HCT116 (cell line): ENCODE measurements around the gene NR2F1-AS1. TPM values are rescaled to one million over a fixed set of nuclear protein-coding genes. Genes with fewer than 3 reads are reported as not detected.

Experiments
- ATAC-seq: fragments of 200-7000 bp; cut with Tn5 transposase; 2 replicates; pipeline ENCODE4 v1.9.1; 2020; ENCODE audit warnings: mild to moderate bottlenecking, moderate library complexity
- BruUV-seq: library from RNA; stranded (reverse); fragments of 400-500 nt; replicated peaks from 2 replicates; lab custom pipeline; 2021; lab: Mats Ljungman, UMichigan
- CTCF ChIA-PET: fragments of 300-600 bp; sonication (Branson Sonifier 250); formaldehyde crosslinking; loops from one replicate; lab custom pipeline; 2021; ENCODE audit warnings: antibody characterized with exemption; lab: Charles Lee
- POLR2A ChIA-PET: fragments of 300-600, 350-600 bp; sonication (Branson Sonifier 250); formaldehyde crosslinking; loops from one replicate; lab custom pipeline; 2021; ENCODE audit warnings: antibody characterized with exemption; lab: Charles Lee
- RAD21 ChIA-PET, 2 experiments: fragments of 300-600 bp; sonication (Branson Sonifier 250); formaldehyde crosslinking; loops; one replicate each; lab custom pipeline; 2023; ENCODE audit warnings: low total read pairs in 2 of 2; ENCODE audit not compliant: uncharacterized antibody in 2 of 2, unreplicated experiment in 2 of 2, low non-redundant PET in 1 of 2; lab: Charles Lee
- DNase-seq: peaks from one replicate; pipeline ENCODE4 v3.0.0-alpha.2; 2010; ENCODE audit warnings: low read depth, low spot score
- H2AFZ ChIP-seq: fragments of 200-600 bp; shearing (Covaris generic), sonication (generic); 2 replicates; pipeline ENCODE4 v1.6.1; 2017; ENCODE audit warnings: low read depth, mixed run types, mixed read lengths, antibody characterized with exemption, low read length; ENCODE audit not compliant: poor library complexity, severe bottlenecking
- H3K27ac ChIP-seq: 2 replicates; pipeline ENCODE4 v1.5.1; 2012; ENCODE audit warnings: low read depth, low read length
- H3K27me3 ChIP-seq: fragments of 200-600 bp; sonication (generic); 2 replicates; pipeline ENCODE4 v1.6.1; 2016; ENCODE audit warnings: mixed run types, low read length, mixed read lengths; ENCODE audit not compliant: insufficient read depth
- H3K36me3 ChIP-seq, 2 experiments: fragments of 200-500 bp in 1 of 2; fragments of 200-600 bp in 1 of 2; sonication (Bioruptor generic) in 1 of 2; sonication (generic) in 1 of 2; 2 replicates each; pipeline versions ENCODE4 v1.5.1 to v1.6.1; 2014 to 2016; ENCODE audit warnings: low read length in 2 of 2, inconsistent platforms in 1 of 2, mixed read lengths in 1 of 2, mixed run types in 1 of 2; ENCODE audit not compliant: insufficient read depth in 2 of 2, control insufficient read depth in 1 of 2
- H3K4me1 ChIP-seq, 2 experiments: fragments of 200-600 bp in 1 of 2; sonication (generic) in 1 of 2; 2 replicates each; pipeline versions ENCODE4 v1.5.1 to v1.6.1; 2012 to 2017; ENCODE audit warnings: low read length in 2 of 2, inconsistent platforms in 1 of 2, mild to moderate bottlenecking in 1 of 2, mixed read lengths in 1 of 2, mixed run types in 1 of 2, moderate library complexity in 1 of 2; ENCODE audit not compliant: insufficient read depth in 2 of 2, control insufficient read depth in 1 of 2
- H3K4me2 ChIP-seq: fragments of 200-600 bp; sonication (generic); 2 replicates; pipeline ENCODE4 v1.6.1; 2017; ENCODE audit warnings: mixed run types, low read length, mixed read lengths
- H3K4me3 ChIP-seq, 2 experiments: fragments of 200-600 bp in 1 of 2; sonication (generic) in 1 of 2; replicated peaks in 1 of 2; 2 replicates each; pipeline ENCODE4 v1.5.1; 2011 to 2016; ENCODE audit warnings: low read length in 2 of 2, control low read depth in 1 of 2, low read depth in 1 of 2, mild to moderate bottlenecking in 1 of 2, mixed read lengths in 1 of 2, mixed run types in 1 of 2
- H3K79me2 ChIP-seq: fragments of 200-600 bp; sonication (generic); 2 replicates; pipeline ENCODE4 v1.6.1; 2017; ENCODE audit warnings: mild to moderate bottlenecking, mixed run types, low read length, moderate library complexity, mixed read lengths; ENCODE audit not compliant: insufficient read depth
- H3K9ac ChIP-seq: fragments of 200-600 bp; sonication (generic); 2 replicates; pipeline ENCODE4 v1.6.1; 2016; ENCODE audit warnings: low read length, mixed read lengths
- H3K9me2 ChIP-seq: fragments of 200-600 bp; sonication (generic), shearing (Covaris generic); 2 replicates; pipeline ENCODE4 v1.6.1; 2017; ENCODE audit warnings: mixed run types, mild to moderate bottlenecking, moderate library complexity; ENCODE audit not compliant: insufficient read depth
- H3K9me3 ChIP-seq, 2 experiments: fragments of 200-500 bp in 1 of 2; fragments of 200-600 bp in 1 of 2; sonication (Bioruptor generic) in 1 of 2; sonication (generic) in 1 of 2; 2 replicates each; pipeline ENCODE4 v1.6.1; 2014 to 2017; ENCODE audit warnings: low read length in 2 of 2, mixed read lengths in 2 of 2, inconsistent platforms in 1 of 2, low read depth in 1 of 2, mild to moderate bottlenecking in 1 of 2, mixed run types in 1 of 2, moderate library complexity in 1 of 2; ENCODE audit not compliant: control insufficient read depth in 1 of 2, insufficient read depth in 1 of 2
- H4K20me1 ChIP-seq: fragments of 200-600 bp; sonication (generic), shearing (Covaris generic); 2 replicates; pipeline ENCODE4 v1.6.1; 2017; ENCODE audit warnings: mixed run types, mild to moderate bottlenecking, moderate library complexity; ENCODE audit not compliant: insufficient read depth
- CBX3 ChIP-seq: IDR thresholded peaks from 2 replicates; pipeline ENCODE4 v1.6.1; 2012; ENCODE audit warnings: low read depth
- EGR1 ChIP-seq: IDR thresholded peaks from 2 replicates; pipeline ENCODE4 v1.6.1; 2012; ENCODE audit warnings: low read depth
- ELF1 ChIP-seq: IDR thresholded peaks from 2 replicates; pipeline ENCODE4 v1.6.1; 2012; ENCODE audit warnings: low read depth, borderline replicate concordance
- EZH2 ChIP-seq: fragments of 200-600 bp; sonication (generic); IDR thresholded peaks from 2 replicates; pipeline ENCODE4 v1.6.1; 2017; ENCODE audit warnings: antibody characterized with exemption, mixed run types
- EZH2phosphoT487 ChIP-seq: fragments of 200-600 bp; IDR thresholded peaks from 2 replicates; pipeline ENCODE4 v1.6.1; 2018; ENCODE audit warnings: antibody characterized with exemption, borderline replicate concordance
- FOSL1 ChIP-seq: IDR thresholded peaks from 2 replicates; pipeline ENCODE4 v1.6.1; 2012; ENCODE audit warnings: low read depth
- JUND ChIP-seq: IDR thresholded peaks from 2 replicates; pipeline ENCODE4 v1.6.1; 2012
- MAX ChIP-seq: IDR thresholded peaks from 2 replicates; pipeline ENCODE4 v1.6.1; 2012
- POLR2A ChIP-seq: IDR thresholded peaks from 2 replicates; pipeline ENCODE4 v1.7.0; 2011; ENCODE audit warnings: borderline replicate concordance; ENCODE audit not compliant: insufficient read depth, insufficient read length; ENCODE audit errors: extremely low read depth
- POLR2AphosphoS5 ChIP-seq: IDR thresholded peaks from 2 replicates; pipeline ENCODE4 v1.6.1; 2011; ENCODE audit warnings: mild to moderate bottlenecking, low read depth, low read length, moderate library complexity
- SP1 ChIP-seq: IDR thresholded peaks from 2 replicates; pipeline ENCODE4 v1.6.1; 2012; ENCODE audit warnings: low read depth
- SRF ChIP-seq: IDR thresholded peaks from 2 replicates; pipeline ENCODE4 v1.6.1; 2012; ENCODE audit warnings: low read depth
- TCF7L2 ChIP-seq: IDR thresholded peaks from 2 replicates; pipeline ENCODE4 v1.7.0; 2011; ENCODE audit warnings: borderline replicate concordance, inconsistent platforms; ENCODE audit not compliant: insufficient read depth, insufficient read length; ENCODE audit errors: extremely low read depth
- YY1 ChIP-seq: IDR thresholded peaks from 2 replicates; pipeline ENCODE4 v1.6.1; 2011; ENCODE audit warnings: low read length, low read depth, moderate library complexity, mild to moderate bottlenecking; ENCODE audit not compliant: insufficient replicate concordance; ENCODE audit errors: extremely low read depth
- ZNF274 ChIP-seq: fragments of 200-500 bp; sonication (Bioruptor generic); IDR thresholded peaks from 2 replicates; pipeline ENCODE4 v1.6.1; 2014; ENCODE audit warnings: mild to moderate bottlenecking, low read depth, low read length, inconsistent platforms
- intact Hi-C: fragments of 100-400 bp; cut with micrococcal nuclease; formaldehyde crosslinking; loops from 2 replicates; pipeline ENCODE4 v1.10.0; 2022
- total RNA-seq: library from RNA; stranded (reverse); gene quantifications from one replicate; pipeline ENCODE4 v1.2.1, GENCODE V29; 2021; ENCODE audit not compliant: unreplicated experiment
- TF ChIP-seq, protein P1 (sequence below): IDR thresholded peaks from 2 replicates; pipeline ENCODE4 v1.6.1; 2012; ENCODE audit warnings: low read depth
- TF ChIP-seq, protein P2 (sequence below): IDR thresholded peaks from 2 replicates; pipeline ENCODE4 v1.6.1; 2012

The NR2F1-AS1 gene
- total RNA-seq, 1 experiment from 2014 or later, result 20.1 TPM

DNA sequence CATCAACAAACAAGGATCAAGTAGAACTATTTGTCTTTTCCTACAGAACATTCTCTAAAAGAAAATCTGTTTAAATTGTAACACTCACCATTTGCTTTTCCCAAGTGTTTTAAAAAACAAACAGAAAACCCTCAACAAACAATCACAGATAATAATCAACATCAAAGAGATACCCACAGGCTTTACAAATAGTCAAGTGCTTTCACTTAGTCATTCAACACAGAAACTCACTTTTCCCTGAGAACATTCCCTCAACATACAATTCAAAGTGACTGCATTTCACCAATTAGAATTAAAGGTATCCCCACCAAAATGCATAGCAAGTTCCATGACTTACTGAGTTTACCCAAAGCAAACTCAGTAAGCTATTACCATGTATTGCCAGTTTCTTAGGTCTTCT is 144.9 kb downstream of the NR2F1-AS1 start:
- Histone ChIP-seq H3K79me2 (no peaks in the 10 kb centered on the region), H3K27ac (no peak overlapping the region), H3K4me1 (peaks cover 0 to 8% of the 10 kb centered on the region in 2 experiments; a peak in 2 of 4 replicates), H2AFZ (no peak overlapping the region), H3K9me2 (no peaks in the 10 kb centered on the region; the same call in 1 of the 2 replicates), H4K20me1 (no peaks in the 10 kb centered on the region), H3K36me3 (no peaks in the 10 kb centered on the region), H3K27me3 (no peaks in the 10 kb centered on the region), H3K9ac (no peak overlapping the region), H3K4me2 (no peak overlapping the region), H3K4me3 (no peak overlapping the region), H3K9me3 (no peaks in the 10 kb centered on the region)
- DNase-seq (no peak), ATAC-seq (no peak)
- ChIA-PET POLR2A (no interaction called here), RAD21 (no interaction called here), CTCF (no interaction called here)
- BruUV-seq, result no TSS peak
- intact Hi-C loops, result no loop called here
- TF ChIP-seq SP1 (no peak), FOSL1 (no peak), ELF1 (no peak), JUND (no peak), SRF (no peak), POLR2A (no peak), EZH2phosphoT487 (no peak), EZH2 (no peak), YY1 (no peak), EGR1 (no peak), MAX (no peak), POLR2AphosphoS5 (no peak), CBX3 (no peak), ZNF274 (no peak), TCF7L2 (no peak)
- TF ChIP-seq, protein P1, sequence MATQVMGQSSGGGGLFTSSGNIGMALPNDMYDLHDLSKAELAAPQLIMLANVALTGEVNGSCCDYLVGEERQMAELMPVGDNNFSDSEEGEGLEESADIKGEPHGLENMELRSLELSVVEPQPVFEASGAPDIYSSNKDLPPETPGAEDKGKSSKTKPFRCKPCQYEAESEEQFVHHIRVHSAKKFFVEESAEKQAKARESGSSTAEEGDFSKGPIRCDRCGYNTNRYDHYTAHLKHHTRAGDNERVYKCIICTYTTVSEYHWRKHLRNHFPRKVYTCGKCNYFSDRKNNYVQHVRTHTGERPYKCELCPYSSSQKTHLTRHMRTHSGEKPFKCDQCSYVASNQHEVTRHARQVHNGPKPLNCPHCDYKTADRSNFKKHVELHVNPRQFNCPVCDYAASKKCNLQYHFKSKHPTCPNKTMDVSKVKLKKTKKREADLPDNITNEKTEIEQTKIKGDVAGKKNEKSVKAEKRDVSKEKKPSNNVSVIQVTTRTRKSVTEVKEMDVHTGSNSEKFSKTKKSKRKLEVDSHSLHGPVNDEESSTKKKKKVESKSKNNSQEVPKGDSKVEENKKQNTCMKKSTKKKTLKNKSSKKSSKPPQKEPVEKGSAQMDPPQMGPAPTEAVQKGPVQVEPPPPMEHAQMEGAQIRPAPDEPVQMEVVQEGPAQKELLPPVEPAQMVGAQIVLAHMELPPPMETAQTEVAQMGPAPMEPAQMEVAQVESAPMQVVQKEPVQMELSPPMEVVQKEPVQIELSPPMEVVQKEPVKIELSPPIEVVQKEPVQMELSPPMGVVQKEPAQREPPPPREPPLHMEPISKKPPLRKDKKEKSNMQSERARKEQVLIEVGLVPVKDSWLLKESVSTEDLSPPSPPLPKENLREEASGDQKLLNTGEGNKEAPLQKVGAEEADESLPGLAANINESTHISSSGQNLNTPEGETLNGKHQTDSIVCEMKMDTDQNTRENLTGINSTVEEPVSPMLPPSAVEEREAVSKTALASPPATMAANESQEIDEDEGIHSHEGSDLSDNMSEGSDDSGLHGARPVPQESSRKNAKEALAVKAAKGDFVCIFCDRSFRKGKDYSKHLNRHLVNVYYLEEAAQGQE, result no peak
- TF ChIP-seq, protein P2, sequence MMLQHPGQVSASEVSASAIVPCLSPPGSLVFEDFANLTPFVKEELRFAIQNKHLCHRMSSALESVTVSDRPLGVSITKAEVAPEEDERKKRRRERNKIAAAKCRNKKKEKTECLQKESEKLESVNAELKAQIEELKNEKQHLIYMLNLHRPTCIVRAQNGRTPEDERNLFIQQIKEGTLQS, result no peak
